Panc1 (cell line): ENCODE results near the gene FAM186B. TPM values are rescaled to one million over a fixed set of nuclear protein-coding genes. Genes with fewer than 3 reads are reported as not detected.

ENCODE experiments used
- ATAC-seq: fragments of 200-7000 bp; cut with Tn5 transposase; 2 replicates; pipeline ENCODE4 v1.9.1; 2020; ENCODE audit warnings: mild to moderate bottlenecking, moderate library complexity
- BruUV-seq: library from RNA; stranded (reverse); fragments of 400-500 nt; replicated peaks from 2 replicates; lab custom pipeline; 2021; lab: Mats Ljungman, UMichigan
- CTCF ChIA-PET: fragments of 300-600 bp; sonication (Branson Sonifier 250); formaldehyde crosslinking; loops from one replicate; lab custom pipeline; 2022; ENCODE audit warnings: antibody characterized with exemption; lab: Charles Lee
- POLR2A ChIA-PET: fragments of 300-600 bp; sonication (Branson Sonifier 250); formaldehyde crosslinking; loops from one replicate; lab custom pipeline; 2022; ENCODE audit warnings: antibody characterized with exemption; lab: Charles Lee
- DNase-seq: peaks from one replicate; pipeline ENCODE4 v3.0.0-alpha.2; 2010; ENCODE audit warnings: low read depth, low spot score
- H3K27ac ChIP-seq: 2 replicates; pipeline ENCODE4 v1.5.1; 2011; ENCODE audit warnings: mild to moderate bottlenecking, low read length, inconsistent platforms
- H3K27me3 ChIP-seq: fragments of 200-500 bp; sonication (Bioruptor generic); 2 replicates; pipeline ENCODE4 v1.6.0; 2014; ENCODE audit warnings: low read length, inconsistent platforms; ENCODE audit not compliant: control insufficient read depth, insufficient read depth
- H3K36me3 ChIP-seq: fragments of 200-500 bp; sonication (Bioruptor generic); 2 replicates; pipeline ENCODE4 v1.5.1; 2014; ENCODE audit warnings: inconsistent platforms, mild to moderate bottlenecking, low read length, moderate library complexity; ENCODE audit not compliant: control insufficient read depth, insufficient read depth
- H3K4me1 ChIP-seq: 2 replicates; pipeline ENCODE4 v1.5.1; 2011; ENCODE audit warnings: inconsistent platforms, mild to moderate bottlenecking, low read length, moderate library complexity; ENCODE audit not compliant: control insufficient read depth, insufficient read depth
- H3K4me3 ChIP-seq, 2 experiments: 2 replicates each; pipeline ENCODE4 v1.5.1; 2011 to 2012; ENCODE audit warnings: low read depth in 2 of 2, low read length in 2 of 2, mild to moderate bottlenecking in 2 of 2, inconsistent platforms in 1 of 2, moderate library complexity in 1 of 2
- H3K9me3 ChIP-seq: fragments of 200-500 bp; sonication (Bioruptor generic); 2 replicates; pipeline ENCODE4 v1.5.1; 2014; ENCODE audit warnings: low read depth, mild to moderate bottlenecking, inconsistent platforms, low read length, moderate library complexity; ENCODE audit not compliant: control insufficient read depth, insufficient read depth
- POLR2AphosphoS5 ChIP-seq: IDR thresholded peaks from 2 replicates; pipeline ENCODE4 v1.6.1; 2012; ENCODE audit warnings: mild to moderate bottlenecking, low read depth, low read length, moderate library complexity
- SIN3A ChIP-seq: IDR thresholded peaks from 2 replicates; pipeline ENCODE4 v1.6.1; 2012; ENCODE audit warnings: low read depth, mild to moderate bottlenecking, low read length, moderate library complexity, borderline replicate concordance; ENCODE audit not compliant: insufficient read depth
- TCF7L2 ChIP-seq: IDR thresholded peaks from 2 replicates; pipeline ENCODE4 v1.6.1; 2011; ENCODE audit warnings: mild to moderate bottlenecking, low read depth, low read length, inconsistent platforms
- in situ Hi-C: cut with HindIII; loops from 2 replicates; pipeline ENCODE4 v1.10.0; 2016; ENCODE audit warnings: low sequenced_read_pairs, low pct_unique_long_range_greater_than_20kb
- intact Hi-C: fragments of 100-400 bp; cut with micrococcal nuclease; formaldehyde crosslinking; loops from one replicate; pipeline ENCODE4 v1.10.0; 2022; ENCODE audit not compliant: unreplicated experiment
- total RNA-seq: library from RNA; stranded (reverse); gene quantifications from one replicate; pipeline ENCODE4 v1.2.1, GENCODE V29; 2021; ENCODE audit not compliant: unreplicated experiment
- TF ChIP-seq, protein P1 (sequence below), 2 experiments: IDR thresholded peaks; 2 replicates each; pipeline ENCODE4 v1.6.1; 2011 to 2012; ENCODE audit warnings: low read depth in 2 of 2, control low read depth in 1 of 2, low read length in 1 of 2, mild to moderate bottlenecking in 1 of 2, moderate library complexity in 1 of 2; ENCODE audit not compliant: insufficient read depth in 1 of 2
- TF ChIP-seq, protein P2 (sequence below): fragments of 450-650 bp; IDR thresholded peaks from 2 replicates; pipeline ENCODE4 v1.5.1; 2017; ENCODE audit warnings: mild to moderate bottlenecking

The FAM186B gene
- total RNA-seq, 1 experiment from 2014 or later = 0.13 TPM

GRCh38 chr12:49631336-49631907 is 26.0 kb upstream of the FAM186B start:
- no TSS peak for BruUV-seq
- ChIA-PET POLR2A (interaction anchor here (0.5 kb wide), 1 partner anchor 280 kb away, joined by 7 read pairs; no protein-coding TSS in a partner anchor), CTCF (no interaction called here)
- Histone ChIP-seq H3K9me3 (no peaks in the 10 kb centered on the region), H3K27ac (no peak overlapping the region), H3K36me3 (no peaks in the 10 kb centered on the region), H3K4me3 (no peak overlapping the region), H3K27me3 (no peaks in the 10 kb centered on the region), H3K4me1 (no peaks in the 10 kb centered on the region)
- ATAC-seq (no peak), DNase-seq (no peak)
- in situ Hi-C loops = no loop called here
- TF ChIP-seq, protein P1, sequence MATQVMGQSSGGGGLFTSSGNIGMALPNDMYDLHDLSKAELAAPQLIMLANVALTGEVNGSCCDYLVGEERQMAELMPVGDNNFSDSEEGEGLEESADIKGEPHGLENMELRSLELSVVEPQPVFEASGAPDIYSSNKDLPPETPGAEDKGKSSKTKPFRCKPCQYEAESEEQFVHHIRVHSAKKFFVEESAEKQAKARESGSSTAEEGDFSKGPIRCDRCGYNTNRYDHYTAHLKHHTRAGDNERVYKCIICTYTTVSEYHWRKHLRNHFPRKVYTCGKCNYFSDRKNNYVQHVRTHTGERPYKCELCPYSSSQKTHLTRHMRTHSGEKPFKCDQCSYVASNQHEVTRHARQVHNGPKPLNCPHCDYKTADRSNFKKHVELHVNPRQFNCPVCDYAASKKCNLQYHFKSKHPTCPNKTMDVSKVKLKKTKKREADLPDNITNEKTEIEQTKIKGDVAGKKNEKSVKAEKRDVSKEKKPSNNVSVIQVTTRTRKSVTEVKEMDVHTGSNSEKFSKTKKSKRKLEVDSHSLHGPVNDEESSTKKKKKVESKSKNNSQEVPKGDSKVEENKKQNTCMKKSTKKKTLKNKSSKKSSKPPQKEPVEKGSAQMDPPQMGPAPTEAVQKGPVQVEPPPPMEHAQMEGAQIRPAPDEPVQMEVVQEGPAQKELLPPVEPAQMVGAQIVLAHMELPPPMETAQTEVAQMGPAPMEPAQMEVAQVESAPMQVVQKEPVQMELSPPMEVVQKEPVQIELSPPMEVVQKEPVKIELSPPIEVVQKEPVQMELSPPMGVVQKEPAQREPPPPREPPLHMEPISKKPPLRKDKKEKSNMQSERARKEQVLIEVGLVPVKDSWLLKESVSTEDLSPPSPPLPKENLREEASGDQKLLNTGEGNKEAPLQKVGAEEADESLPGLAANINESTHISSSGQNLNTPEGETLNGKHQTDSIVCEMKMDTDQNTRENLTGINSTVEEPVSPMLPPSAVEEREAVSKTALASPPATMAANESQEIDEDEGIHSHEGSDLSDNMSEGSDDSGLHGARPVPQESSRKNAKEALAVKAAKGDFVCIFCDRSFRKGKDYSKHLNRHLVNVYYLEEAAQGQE (IDR thresholded peaks at IDR 0.05; ENCODE audit: insufficient read depth in 1 of 2, low read depth in 2 of 2, low read length in 1 of 2) = no peak
- TF ChIP-seq POLR2AphosphoS5 = no peak
- no peak for TF ChIP-seq SIN3A
- TF ChIP-seq, protein P2, sequence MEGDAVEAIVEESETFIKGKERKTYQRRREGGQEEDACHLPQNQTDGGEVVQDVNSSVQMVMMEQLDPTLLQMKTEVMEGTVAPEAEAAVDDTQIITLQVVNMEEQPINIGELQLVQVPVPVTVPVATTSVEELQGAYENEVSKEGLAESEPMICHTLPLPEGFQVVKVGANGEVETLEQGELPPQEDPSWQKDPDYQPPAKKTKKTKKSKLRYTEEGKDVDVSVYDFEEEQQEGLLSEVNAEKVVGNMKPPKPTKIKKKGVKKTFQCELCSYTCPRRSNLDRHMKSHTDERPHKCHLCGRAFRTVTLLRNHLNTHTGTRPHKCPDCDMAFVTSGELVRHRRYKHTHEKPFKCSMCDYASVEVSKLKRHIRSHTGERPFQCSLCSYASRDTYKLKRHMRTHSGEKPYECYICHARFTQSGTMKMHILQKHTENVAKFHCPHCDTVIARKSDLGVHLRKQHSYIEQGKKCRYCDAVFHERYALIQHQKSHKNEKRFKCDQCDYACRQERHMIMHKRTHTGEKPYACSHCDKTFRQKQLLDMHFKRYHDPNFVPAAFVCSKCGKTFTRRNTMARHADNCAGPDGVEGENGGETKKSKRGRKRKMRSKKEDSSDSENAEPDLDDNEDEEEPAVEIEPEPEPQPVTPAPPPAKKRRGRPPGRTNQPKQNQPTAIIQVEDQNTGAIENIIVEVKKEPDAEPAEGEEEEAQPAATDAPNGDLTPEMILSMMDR = no peak
- TF ChIP-seq TCF7L2 = no peak
- intact Hi-C loops = no loop called here

DNA sequence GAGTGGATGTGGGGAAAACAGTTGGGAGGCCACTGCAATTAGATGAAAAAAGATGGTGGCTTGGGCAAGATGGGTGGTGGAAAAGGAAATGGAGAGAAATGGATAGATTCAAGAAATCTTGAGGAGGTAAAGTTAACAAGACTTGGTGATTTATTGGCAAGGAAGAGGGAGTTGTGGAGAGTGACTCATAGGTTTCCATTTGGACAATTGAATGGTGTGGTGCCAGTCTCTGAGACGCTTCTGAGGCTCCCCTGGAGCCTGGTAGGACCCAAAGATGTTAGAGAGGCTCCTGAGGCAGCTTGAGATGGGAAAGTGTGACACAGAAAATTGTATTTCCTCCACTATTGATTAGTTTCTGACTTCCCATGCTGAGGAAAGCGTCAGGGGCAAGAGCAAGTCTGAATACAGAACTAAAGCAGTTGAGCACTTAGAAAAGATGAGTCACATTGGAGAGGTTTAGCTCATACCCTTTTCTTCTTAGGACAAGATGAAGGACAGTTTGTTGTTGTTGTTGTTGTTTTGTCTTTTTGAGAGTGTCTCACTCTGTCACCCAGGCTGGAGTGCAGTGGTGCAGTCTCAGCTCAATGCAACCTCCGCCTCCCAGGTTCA is 22.4 kb upstream of the FAM186B start:
- H3K36me3 ChIP-seq = no peaks in the 10 kb centered on the region
- no peaks in the 10 kb centered on the region; the same call in 1 of the 2 replicates for H3K4me1 ChIP-seq
- no TSS peak for BruUV-seq
- ChIA-PET CTCF (no interaction called here), POLR2A (interaction anchor here (0.8 kb wide), 1 partner anchor 32 kb away, joined by 3 read pairs; no protein-coding TSS in a partner anchor)
- intact Hi-C loops (no loop called here), in situ Hi-C loops (no loop called here)
- no peaks in the 10 kb centered on the region for H3K9me3 ChIP-seq
- TF ChIP-seq, protein P2 = no peak
- TF ChIP-seq TCF7L2 (no peak), POLR2AphosphoS5 (no peak), SIN3A (no peak)
- TF ChIP-seq, protein P1 (IDR thresholded peaks at IDR 0.05; ENCODE audit: insufficient read depth in 1 of 2, low read depth in 2 of 2, low read length in 1 of 2) = no peak
- DNase-seq = no peak
- H3K27me3 ChIP-seq = no peaks in the 10 kb centered on the region
- no peak for ATAC-seq
- no peak overlapping the region for H3K4me3 ChIP-seq
- H3K27ac ChIP-seq = no peak overlapping the region
